Femur (tissue), 1 donor: ENCODE measurements around the gene CAMK2D.

ENCODE experiments used
- DNase-seq: peaks from one replicate; pipeline ENCODE4 v3.0.0-alpha.2; 2017

The CAMK2D gene

GRCh38 chr4:113636438-113636818 lies 125.1 kb downstream of the CAMK2D start:
- no peak for DNase-seq

GRCh38 chr4:113635739-113636437 lies 125.7 kb downstream of the CAMK2D start:
- no peak for DNase-seq

DNA sequence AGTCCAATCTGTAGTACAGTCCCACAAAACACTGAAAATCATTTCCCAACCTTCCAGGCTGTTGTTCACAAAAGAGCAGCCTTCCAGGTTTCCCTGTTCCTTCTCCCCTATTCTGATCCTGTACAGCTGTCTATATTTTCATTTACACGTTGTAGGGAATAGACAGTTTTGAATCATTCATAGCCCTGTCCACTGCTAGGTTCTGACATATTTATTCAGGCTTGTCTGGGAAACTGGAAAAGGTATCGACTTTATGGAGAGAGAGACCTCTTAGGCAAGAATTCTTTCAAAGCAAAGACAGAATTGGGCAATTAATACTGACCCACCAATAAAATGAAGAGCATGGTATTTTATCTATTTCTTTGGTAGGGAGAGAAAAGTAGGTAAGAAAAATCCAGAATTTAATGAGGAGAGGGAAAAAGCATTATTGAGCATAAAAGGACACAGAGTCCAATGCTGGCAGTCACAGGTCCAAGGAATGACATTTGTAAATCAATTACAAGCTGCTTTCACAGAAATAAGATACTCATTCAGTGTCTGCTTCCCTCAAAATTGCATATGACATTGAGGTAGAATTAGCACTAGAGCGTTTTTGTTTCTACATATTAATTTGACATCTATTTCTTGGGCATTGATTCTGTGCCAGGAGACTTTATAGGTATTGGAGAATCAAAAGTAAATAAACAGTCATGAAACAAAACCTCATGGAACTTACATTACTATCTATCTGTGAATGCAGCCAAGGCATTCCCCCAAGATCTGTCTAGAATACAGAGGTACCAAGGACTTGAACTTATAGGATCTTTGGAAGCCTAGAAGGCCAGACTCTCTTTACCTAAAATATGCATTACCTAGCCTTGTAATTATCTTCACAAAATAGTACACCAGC lies 127.2 kb downstream of the CAMK2D start:
- DNase-seq = no peak

- DNase-seq = no peak
Measured at GRCh38 chr4:113633467-113633866, 128.1 kb downstream of the CAMK2D start.

DNA sequence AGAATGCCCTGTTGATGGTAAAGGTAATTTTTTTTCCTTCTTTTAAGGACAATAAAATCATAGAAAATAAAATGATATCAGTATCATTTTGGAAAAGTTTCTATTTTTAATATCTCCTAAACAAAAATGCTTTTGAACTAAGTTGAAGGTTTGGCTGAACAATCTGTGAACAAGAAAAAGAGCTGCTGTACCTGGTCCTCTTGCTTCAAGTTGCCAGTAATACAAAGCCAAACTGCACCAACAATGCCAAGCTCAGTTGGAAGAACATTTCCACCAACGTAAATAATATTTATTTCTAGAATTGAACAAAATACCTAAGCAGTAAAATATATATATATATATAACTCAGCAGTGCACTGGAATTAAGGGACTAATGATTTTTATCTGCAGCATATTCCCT lies 132.8 kb downstream of the CAMK2D start:
- no peak for DNase-seq

- no peak for DNase-seq
Measured at GRCh38 chr4:113627321-113627720, 134.2 kb downstream of the CAMK2D start.

- no peak for DNase-seq
Measured at GRCh38 chr4:113625902-113626301, 135.6 kb downstream of the CAMK2D start.

- DNase-seq = no peak
Measured at GRCh38 chr4:113623274-113623894, 138.2 kb downstream of the CAMK2D start.

DNA sequence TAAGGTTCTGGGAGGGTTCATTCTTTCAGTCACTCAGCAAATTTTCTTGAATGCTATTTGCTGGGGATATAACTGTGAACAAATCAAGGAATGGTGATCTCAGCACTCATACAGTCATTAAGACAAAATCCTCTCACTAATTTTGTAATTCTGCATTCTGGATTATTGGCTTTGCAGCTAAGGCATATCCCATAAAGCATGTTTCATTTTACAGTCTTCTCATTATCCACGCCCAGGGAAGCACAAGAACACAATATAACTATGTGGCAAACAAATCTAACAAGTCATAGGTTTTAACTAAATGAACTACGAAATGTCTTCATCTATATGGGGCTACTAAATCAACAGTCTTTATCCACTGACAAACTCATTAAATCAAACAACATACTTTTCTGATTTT lies 139.9 kb downstream of the CAMK2D start:
- DNase-seq = no peak

DNA sequence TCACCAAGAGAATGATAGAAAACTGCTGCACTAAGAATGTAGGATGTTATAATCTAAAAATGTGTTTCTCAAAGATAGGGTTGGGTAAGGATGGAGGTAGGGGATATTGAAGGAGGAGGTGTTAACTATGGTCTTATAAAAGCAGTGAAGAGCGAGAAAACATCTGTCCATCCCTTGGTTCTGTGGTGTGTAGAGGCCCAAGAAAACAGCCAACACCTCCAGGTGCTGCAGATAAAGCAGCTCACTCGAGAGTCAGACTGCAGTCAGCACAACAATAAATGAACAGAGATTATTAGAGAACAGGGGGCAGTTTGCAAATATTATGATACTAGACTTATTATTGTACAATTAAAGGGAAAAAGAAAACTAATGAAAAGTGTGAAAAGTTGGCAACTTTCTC lies 141.5 kb downstream of the CAMK2D start:
- DNase-seq = no peak

DNA sequence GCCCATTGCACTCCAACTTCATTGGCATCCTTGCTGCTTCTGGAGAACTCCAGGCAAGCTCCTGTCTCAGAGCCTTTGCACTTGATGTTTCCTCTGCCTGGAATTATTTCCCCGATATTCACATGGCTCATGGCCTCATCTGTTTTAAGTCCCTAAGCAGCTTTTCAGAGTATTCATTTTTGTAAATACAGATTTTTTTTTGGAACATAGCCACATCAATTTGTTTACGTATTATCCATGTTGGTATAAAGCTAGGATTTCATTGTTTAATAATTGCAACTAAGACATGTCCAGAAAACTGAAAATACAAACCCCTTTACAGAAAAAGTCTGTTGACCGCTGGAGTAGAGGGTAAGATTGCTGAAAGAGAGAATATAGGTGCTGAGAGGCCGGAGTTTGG lies 142.0 kb downstream of the CAMK2D start:
- no peak for DNase-seq

DNA sequence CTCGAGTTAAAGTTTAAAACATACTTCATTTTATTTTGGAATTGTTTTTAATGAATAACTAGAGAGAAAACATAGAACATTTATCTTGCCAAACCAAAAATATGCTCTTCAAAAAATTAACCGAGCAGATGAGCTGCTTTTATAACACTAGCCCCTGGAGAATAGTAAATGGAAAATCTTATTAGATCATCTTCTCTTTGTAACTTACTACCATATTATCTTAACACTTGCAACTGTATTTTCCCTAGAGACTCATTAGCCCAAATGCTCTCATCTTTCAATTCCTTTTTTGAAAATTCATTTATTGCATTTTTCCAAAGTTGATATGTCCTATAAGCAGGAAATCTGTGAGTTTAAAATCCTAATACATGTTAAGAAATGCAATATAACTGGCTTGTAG lies 143.3 kb downstream of the CAMK2D start:
- no peak for DNase-seq

DNA sequence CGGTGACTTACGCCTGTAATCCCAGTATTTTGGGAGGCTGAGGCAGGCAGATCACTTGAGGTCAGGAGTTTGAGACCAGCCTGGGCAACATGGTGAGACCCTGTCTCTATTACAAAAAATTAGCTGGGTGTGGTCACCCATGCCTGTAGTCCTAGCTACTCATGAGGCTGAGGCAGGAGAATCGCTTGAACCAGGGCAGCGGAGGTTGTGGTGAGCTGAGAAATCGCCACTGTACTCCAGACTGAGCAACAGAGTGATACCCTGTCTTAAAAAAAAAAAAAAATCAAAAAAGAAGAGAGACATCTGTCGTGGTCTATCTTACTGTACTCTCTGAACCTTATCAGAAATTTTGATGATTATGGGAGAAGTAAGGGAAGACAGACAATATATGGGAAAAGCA lies 144.3 kb downstream of the CAMK2D start:
- DNase-seq = no peak

DNA sequence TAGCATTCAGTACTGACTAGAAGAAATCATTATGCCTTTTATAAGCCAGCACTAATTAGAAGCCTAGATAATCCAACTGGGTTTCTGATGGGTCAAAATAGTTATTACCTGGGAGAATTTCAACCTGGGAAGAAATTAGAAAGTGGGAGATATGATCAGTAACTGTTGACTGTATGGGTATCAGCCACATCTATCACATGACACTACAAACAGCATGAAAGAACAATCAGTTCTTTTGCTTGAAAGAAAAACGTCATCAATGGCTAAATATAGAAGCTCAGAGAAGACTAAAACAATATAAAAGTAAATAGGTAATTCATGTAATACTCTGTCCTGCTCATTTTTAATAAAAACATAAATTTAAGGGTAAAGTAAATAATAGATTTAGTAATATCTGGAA lies 145.1 kb downstream of the CAMK2D start:
- no peak for DNase-seq

DNA sequence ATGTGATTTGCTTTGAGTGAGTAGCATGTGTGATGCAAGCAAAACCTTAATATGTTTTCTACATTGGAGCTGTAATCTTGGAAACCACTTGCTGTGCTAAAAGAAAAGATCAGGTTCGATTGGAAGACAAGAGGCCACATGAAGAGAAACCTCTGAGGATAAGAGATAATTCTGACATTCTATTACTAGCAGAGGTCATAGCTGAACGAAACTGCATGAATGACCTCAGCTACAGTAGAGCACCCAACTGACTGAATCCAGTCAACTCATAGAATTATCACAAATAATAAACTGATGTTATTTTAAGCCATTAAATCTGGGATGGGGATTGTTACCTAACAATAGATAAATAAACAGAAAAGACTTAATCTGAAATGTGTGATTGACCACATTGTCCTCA lies 147.1 kb downstream of the CAMK2D start:
- DNase-seq = no peak

DNA sequence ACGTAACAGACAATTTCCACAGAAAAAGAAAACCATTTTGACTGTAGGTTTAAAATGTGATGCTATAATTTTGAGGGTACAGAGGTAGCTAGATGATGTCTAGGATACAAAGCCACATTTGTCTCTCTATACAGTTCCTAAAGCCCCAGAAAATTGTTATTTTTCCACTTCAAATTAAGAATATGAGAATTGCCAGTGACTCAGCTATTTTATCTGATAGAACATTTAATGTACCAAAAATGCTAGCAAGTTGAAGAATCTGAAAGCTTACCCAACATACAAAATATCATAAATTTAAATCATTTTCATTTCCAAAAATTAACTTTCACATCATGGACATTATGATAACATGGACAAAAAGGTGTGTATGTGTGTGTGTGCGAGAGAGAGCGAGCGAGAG lies 148.0 kb downstream of the CAMK2D start:
- DNase-seq = no peak

DNA sequence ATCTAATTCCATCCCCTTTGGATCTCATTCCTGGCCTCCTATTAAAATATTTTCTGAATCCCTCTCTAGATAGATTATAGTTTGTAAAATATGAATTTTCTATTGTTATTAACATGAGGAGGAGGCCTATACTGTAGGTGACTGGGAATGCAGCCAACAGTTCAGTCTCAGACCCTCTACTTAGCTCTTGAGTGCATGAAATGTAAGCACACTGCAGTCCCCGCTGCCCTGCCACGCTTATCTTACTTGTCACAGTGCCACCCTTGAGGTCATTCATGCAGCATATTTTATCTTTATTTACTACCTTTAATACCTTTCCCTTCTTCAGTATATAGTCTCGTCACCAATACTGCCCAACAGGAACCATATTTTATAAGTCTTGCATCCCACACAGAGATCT lies 151.0 kb downstream of the CAMK2D start:
- no peak for DNase-seq

DNA sequence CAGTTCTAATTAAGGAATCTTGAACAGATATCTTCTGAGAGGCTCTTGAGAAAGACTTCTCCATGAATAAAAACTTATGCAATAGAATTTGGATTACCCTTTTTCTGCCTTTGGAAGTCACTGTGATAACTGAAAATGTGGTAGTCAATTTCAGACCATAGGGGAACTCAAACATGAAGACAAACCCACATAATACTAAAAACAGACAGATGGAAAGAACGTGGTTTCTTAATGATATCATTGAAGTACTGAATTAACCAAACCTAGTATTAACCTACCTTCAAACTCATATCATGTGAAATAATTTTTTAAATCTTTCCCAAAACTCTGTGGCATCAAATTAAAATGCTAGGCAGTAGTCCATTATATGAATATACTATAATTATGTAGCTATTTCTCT lies 153.5 kb downstream of the CAMK2D start:
- DNase-seq = no peak

DNA sequence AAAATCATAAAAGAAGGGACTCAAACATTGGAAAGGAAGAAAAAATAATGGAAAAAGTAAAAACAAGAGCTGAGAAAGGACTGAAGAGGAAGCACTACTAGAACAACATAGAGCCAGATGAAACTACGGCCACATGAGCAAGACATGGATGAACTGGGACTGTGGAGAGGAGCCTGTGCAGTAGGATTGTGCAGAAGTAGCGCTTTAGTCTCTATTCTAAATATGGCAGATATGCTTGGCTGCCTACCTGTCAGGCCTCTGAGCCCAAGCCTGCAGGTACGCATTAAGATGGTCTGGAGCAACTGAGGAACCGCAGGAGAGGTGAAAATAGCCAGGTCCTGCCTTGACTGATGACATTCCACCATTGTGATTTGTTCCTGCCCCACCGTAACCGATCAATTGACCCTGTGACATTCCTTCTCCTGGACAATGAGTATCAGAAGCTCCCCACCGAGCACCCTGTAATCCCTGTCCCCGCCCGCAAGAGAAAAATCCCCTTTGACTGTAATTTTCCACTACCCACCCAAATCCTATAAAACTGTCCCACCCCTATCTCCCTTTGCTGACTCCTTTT lies 154.3 kb downstream of the CAMK2D start:
- no peak for DNase-seq

- DNase-seq = no peak
Measured at GRCh38 chr4:113604955-113605354, 156.6 kb downstream of the CAMK2D start.

DNA sequence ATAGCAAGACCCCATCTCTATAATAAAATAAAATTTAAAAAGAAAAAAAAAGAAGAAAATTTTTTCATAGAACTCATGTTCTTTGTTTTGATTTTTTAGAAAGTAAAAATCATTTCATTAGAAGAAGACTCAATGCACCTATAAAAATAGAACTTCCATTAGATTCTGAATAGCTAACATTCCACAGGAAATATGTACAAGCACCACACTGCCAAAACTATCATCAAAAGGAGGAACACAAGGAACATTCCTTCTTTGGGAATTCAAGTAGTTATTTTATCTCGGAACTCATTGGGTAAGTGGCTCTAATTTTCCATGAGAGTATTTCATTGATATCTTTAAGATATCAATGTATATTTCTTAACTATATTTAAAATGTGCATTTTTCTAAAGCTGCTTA lies 157.6 kb downstream of the CAMK2D start:
- no peak for DNase-seq

DNA sequence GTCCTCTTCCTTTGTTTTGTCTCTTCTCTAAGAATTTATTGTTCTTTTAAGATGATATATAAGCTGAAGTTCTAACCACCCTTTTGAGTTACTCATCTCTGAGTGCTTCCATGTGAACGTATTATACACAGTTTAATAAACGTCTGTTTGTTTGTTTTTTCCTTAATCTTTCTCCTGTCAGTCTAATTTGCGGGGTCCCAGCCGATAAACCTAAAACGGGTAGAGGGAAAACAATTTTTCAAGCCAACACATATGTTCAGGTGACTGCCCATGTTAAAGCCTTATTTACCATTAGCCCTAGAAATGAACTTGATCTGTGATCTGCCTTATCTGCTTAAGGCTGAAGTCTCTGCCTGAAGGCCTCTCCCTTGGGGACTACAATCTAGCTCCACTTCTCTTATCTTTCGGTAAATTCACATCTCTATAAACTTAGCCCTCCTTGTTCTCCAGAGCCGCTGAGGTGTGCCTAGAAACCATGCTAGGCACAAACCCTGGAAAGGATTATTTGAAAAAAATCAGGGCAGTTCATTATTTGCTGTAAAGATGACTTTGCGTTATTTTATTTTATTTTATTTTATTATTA lies 158.8 kb downstream of the CAMK2D start:
- no peak for DNase-seq

DNA sequence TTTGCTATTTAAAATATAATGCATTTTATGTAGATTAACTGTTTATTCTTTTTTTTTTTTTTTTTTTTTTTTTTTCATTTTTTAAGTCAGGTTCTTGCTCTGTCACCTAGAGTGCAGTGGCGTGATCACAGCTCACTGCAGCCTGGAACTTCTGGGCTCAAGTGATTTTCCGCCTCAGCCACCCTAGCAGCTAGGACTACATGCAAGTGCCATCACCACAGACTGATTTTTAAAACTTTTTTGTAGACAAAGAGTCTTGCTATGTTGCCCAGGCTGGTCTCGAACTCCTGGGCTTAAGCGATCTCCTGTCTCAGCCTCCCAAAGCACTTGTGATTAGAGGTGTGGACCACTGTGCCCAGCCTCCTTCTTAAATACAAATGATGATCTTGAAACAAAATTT lies 159.9 kb downstream of the CAMK2D start:
- no peak for DNase-seq
